Spleen (tissue), 7 donors: ENCODE data around the gene TMEM175.

ENCODE experiments used
- CTCF ChIP-seq, 11 experiments: fragments of 200-600 bp in 7 of 11; fragments of 450-650 bp in 4 of 11; sonication (generic) in 4 of 11; IDR thresholded peaks in 8 of 11; conservative IDR thresholded peaks in 3 of 11; 1 replicate in 7 of 11; 2 replicates in 4 of 11; pipeline versions ENCODE4 v1.4.0 to v1.8.0; 2016 to 2021; ENCODE audit warnings: antibody characterized with exemption in 11 of 11, inconsistent platforms in 4 of 11, mild to moderate bottlenecking in 1 of 11
- POLR2AphosphoS5 ChIP-seq, 3 donors: sonication (generic); formaldehyde crosslinking; IDR thresholded peaks; one replicate each; pipeline ENCODE4 v1.5.1; 2017; ENCODE audit warnings: antibody characterized with exemption in 3 of 3
- donor health status: DM: no; HTN: no; CAD: no; lungs with moderate emphysema.
- donor health status: DM: no; HTN: no; CAD: no.
- donor health status: DM: no; HTN: no; CAD: no.

GRCh38 chr4:892780-893179 lies 39.5 kb upstream of the TMEM175 start:
- no peak for TF ChIP-seq CTCF (IDR thresholded peaks at IDR 0.05 in 8 of 11, conservative IDR thresholded peaks at IDR 0.05 in 3 of 11)
- no peak for TF ChIP-seq POLR2AphosphoS5 (IDR thresholded peaks at IDR 0.05)
